LoVo (cell line): ENCODE measurements around the gene TENM4.
"Not testable (repeated sequence)": the region's sequence is repeated elsewhere in the genome, so short reads cannot be mapped to it uniquely, and the experiment has no call there.

ENCODE experiments used
- DNase-seq: peaks from one replicate; pipeline ENCODE4 v3.0.0-alpha.2; 2016; ENCODE audit warnings: low spot score

The TENM4 gene

DNA sequence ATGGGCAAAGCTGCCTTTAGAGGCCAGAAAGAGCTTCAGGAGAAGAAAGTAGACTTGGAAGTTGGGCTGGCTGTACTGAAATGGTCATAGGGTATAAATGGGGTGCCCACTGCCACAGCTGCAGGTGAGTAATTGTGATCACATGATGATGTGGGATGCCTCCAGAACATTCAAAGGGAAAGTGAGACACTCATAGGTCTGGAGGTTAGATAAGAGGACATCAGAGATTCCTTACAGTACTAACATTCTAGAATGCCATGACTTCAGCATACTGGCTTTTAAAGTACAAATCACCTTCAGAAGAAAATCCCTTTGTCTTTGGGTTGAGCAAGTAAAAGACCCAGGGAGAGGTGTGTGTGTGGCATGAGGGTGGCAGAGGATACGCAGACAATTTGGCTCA is 419.2 kb downstream of the TENM4 start:
- DNase-seq = no peak

DNA sequence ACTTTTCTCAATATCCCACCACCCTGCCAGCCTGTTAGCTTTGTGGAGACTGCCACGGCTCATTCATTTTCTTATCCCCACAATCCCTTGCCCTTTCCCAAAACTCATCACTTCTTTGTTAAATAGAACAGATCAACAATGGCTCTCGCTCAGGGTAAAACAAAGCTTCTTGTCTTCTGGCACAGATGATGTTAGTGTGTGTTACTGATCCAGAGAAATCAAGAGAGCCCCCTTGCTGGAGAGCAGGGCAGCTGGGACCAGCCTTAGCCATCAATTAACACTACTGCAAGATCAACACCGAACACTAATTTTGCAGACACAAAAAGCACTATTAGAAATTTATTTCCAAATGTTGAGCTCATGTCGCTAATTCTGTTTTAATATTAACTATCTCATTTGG is 420.9 kb downstream of the TENM4 start:
- no peak for DNase-seq

GRCh38 chr11:79019277-79019676 is 421.6 kb downstream of the TENM4 start:
- DNase-seq = no peak

- DNase-seq = no peak
These were observed 422.4 kb downstream of the TENM4 start for GRCh38 chr11:79018371-79018849.

- no peak for DNase-seq
These were observed 423.0 kb downstream of the TENM4 start for GRCh38 chr11:79017811-79018210.

- DNase-seq = no peak
These were observed 427.3 kb downstream of the TENM4 start for GRCh38 chr11:79013509-79013908.

DNA sequence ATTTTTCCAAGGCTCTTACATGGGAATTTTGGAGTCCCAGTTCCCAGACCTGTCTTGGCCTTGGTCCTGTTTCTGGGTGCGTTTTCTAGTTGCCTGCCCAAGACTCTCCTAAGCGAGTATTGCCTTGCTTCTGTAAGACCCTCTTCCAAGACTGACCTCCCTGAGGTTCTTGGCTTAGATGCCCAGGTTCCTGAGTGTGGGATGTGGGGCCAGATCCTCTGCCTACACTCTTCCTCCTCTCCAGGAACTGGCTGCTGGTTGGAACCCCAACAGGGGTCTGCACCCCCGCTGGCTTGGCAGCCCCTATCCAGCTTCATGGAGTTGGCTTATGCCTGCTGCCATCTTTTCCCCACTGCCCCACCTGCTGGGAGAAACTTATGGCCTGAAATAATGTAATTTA is 429.5 kb downstream of the TENM4 start:
- no peak for DNase-seq

DNA sequence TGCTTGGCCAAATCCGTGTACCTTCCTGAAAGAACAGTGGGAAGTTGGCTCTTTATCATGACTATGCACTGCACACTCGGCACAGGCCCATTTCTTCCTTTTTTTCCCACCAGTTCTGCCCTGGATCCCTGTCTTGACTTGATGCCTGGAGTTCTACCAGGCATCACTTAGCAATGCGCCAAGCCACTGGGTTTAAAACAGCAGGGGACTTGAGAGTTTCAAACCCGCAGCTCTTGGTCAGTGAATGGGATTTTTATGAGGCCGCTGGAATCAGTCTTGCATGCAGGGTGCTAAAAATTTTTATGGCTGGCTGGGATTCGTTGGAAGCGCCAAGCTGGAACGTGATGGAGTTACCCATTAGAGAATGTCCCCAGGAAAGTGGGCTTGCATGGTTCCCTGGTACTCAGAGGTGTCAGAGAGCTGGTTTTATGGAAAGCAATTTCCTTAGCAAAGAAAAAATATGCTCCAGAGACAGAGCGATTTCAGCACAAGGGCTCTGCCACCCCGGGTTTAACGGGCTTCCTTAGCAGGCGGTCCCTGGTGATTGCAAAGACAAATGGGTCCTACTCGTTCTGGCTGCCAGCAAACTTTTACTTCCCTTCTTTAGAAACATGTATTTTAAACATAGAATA is 432.9 kb downstream of the TENM4 start:
- DNase-seq = no peak

- no peak for DNase-seq
These were observed 434.0 kb downstream of the TENM4 start for GRCh38 chr11:79006854-79007253.

DNA sequence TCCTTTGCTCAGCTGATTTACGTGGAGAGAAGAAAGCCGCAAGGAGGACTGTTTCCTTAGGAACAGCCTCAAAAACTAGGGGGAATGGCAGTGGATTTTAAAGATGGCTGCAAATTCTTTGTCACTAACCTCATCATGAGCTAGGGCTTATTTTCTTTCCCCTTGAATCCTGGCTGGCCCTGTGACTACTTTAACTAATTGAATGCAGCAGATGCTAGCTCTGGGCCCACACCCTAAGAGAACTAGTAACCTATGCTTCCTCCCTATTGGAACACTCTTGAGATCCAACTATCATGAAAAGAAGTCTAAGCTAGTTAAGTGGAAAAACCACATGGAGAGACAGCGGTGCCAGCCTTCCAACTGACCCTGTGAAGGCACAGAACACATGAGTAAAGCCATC is 444.8 kb downstream of the TENM4 start:
- DNase-seq = no peak

- DNase-seq = no peak
These were observed 445.7 kb downstream of the TENM4 start for GRCh38 chr11:78995171-78995570.

DNA sequence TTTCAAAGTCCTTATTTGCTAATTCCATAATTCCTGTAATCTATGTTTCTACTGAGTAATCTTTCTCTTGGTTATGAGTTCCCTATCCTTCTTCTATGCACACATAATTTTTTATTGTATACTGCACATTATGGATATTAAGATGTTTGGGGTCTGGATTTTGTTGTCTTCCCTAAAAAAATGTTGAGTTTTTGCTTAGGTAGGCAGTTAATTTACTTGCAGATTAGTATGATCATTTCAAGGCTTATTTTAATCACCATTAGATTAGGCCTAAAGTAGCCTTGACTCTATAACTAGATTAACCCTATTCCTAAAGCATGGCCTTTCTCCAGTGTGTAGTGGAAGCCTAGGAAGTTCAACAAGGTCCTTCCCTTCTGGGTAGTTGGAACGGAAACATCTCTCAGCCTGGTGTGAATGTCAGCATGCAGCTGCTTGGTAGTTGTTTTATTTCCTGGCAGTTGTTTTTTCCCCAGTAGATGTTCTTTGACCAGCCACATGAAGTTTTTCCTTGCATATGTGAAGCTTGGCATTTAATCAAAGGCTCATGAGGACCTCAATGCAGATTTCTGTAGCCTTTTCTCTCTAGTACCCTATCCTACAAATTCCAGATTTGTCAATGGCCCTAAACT is 446.9 kb downstream of the TENM4 start:
- no peak for DNase-seq

DNA sequence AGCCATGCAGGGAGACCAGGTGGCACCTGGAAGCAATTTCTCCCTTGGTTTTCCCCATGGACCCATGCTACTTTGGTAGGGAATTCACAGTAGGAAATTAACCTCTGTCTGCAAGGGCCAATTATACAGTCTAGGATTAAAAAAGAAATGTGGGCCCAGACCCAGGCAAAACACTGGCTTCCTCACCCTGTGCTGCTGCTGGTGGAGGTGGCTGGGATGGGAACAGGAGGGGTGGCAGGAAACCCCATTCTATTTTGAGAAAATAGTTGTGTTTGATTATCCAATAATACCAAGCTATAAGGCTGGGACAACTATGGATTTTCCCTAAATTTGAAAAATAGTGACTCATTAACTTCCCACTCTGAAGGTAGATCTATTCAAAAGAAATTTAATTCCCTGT is 449.1 kb downstream of the TENM4 start:
- no peak for DNase-seq

- DNase-seq = no peak
These were observed 450.6 kb downstream of the TENM4 start for GRCh38 chr11:78990261-78990660.

DNA sequence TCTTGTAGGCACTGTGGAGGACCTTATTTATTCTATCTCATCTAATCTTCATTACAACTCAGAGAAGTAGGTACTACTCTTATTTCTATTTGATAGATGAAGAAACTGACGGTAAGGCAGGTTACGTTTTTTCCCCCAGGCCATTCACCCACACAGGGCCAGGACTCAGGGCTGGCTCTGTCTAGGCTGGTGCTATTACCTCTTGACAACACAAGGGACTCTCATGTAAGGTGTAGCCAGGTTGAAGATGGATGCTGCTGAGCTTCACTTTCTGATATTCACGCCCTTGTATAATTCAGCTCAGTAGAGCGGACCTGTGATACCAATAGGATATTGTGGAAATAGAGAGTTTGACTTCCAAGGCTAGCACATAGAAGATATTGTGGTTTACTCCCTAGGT is 453.1 kb downstream of the TENM4 start:
- DNase-seq = no peak

GRCh38 chr11:78986305-78986704 is 454.5 kb downstream of the TENM4 start:
- DNase-seq = no peak

DNA sequence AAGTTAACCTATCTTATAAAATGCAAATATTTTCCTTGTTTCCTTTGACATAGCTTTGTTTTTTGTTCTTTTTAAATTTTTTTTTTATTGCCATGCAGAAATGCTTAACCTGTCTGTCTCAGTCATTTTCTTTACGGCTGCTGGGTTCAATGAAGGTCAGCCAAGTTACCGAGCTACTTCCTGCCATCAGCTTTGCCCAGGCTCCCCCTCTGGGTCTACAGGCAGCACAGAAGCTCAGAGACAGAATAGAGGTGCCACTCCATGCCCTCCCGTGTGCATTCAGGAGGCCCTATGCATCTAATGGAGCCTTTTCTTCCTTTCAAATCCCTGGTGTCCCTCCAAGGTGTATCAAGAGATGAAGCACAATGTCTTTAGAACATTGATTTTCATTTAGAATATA is 455.2 kb downstream of the TENM4 start:
- no peak for DNase-seq

DNA sequence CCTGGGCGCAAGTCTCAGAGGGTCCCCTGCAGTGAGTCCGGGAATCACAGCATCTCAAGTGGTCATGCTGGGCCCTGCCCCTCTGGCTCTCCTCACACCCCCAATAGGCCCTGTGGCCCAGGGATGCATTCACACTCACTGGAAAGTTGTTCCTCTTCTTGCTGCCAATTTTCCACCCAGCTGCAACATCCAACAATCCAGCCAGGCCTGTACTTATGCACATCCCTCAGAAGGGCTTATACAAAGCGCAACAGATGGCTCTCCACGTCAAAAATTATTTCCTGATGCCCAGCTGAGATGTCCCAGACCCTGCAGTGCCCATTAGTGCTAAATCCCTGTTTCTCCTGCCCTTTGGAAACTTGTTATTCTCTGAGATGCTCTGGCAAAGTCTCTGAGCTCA is 458.4 kb downstream of the TENM4 start:
- no peak for DNase-seq

DNA sequence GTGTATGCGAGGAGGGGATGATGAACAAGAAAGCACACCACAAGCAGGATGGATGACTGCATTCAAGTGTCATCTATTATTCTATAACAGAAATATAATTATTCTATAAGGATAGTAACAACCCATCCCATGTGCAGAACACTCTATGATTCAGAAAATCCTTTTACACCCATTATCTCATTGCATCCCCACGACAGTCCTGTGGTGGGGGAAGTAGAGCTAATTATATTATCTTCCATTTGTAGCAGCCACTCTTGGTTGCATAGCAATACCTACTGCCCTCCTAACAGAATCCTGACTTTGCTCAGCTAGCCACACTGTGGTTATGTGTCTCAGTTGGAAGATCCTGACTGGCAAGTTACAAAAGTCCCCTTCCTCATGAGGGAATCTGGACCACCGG is 459.7 kb downstream of the TENM4 start:
- no peak for DNase-seq

DNA sequence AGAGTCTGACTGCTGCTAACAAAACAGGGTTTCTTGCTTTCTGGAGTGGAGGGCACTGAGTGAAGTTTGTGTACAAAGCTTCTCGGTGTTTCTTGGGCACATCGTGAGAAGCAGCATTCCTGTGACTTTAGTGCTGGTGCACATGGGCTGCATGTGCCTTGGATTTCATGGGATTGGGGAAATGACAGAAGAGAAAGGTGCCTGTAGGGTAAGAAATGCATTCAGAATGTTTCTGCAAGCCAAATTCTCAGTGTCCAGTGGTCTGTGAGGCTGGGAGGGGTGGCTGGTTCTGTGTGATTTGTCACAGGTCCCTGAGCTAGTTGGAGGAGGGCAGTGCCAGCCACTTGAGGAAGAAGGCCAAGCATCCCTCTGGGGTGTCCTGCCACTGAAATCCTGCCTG is 462.0 kb downstream of the TENM4 start:
- DNase-seq = no peak

DNA sequence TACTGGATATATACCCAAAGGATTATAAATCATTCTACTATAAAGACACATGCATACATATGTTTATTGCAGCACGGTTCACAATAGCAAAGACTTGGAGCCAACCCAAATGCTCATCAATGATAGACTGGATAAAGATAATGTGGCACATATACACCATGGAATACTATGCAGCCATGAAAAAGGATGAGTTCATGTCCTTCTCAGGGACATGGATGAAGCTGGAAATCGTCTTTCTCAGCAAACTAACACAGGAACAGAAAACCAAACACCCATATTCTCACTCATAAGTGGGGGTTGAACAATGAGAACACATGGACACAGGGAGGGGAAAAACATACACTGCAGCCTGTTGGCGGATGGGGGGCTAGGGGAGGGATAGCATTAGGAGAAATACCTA is 463.0 kb downstream of the TENM4 start:
- DNase-seq = not testable (repeated sequence)

- DNase-seq = no peak
These were observed 463.8 kb downstream of the TENM4 start for GRCh38 chr11:78977009-78977408.

GRCh38 chr11:78975081-78975480 is 465.7 kb downstream of the TENM4 start:
- DNase-seq = no peak

DNA sequence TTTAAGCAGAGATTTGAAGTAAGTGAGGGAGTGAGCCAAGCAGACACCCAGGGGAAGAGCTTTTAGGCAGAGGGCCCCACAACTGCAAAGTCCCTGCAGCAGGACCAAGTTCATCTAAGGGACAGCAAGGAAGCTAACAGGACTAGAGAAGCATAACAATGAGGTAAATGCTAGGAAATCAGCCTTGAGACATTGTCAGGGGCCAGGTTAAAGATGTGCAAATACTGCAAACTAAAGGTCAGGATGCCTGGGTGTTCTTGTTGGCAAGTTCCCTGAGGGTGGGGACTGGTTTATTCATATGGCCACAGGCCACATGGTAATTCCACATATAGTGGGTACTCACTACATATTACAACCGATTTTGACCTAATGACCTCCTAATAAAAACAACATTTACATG is 467.0 kb downstream of the TENM4 start:
- DNase-seq = no peak
